Sciatic nerve (tissue), 2 donors: Measurements from ENCODE around the gene SCGB3A1. TPM values are rescaled to one million over a fixed set of nuclear protein-coding genes. Genes with fewer than 3 reads are reported as not detected.
A peak's percentile ranks its signal among the peaks of the same experiment; 100 is the strongest.

ENCODE experiments used
- ATAC-seq: fragments of 200-7000 bp; cut with Tn5 transposase; one replicate; pipeline ENCODE4 v1.9.1; 2020; ENCODE audit warnings: mild to moderate bottlenecking, moderate library complexity
- DNase-seq: peaks from one replicate; pipeline ENCODE4 v3.0.0-alpha.2; 2020; ENCODE audit warnings: low spot score
- intact Hi-C: fragments of 100-400 bp; cut with DNase I; formaldehyde crosslinking; loops from one replicate; pipeline ENCODE4 v1.14.2; 2022
- total RNA-seq: library from RNA; stranded (reverse); fragmentation: NEBNext Ultra II Directional; extraction: Animal tissue kit (Norgen Biotek cat#: 25700); gene quantifications from one replicate; pipeline ENCODE4 v1.2.1, GENCODE V29; 2021
- donor health status: DM: no; HTN: no; CAD: no.
- donor health status: DM: no; HTN: no; CAD: no.

The SCGB3A1 gene
- not detected for total RNA-seq

GRCh38 chr5:180591311-180591887 is at the start of gene SCGB3A1:
Gene SCGB3A1 (minus strand): TSS chr5:180591499. CDS start chr5:180591462, 37 bp downstream.
- ATAC-seq (no peak), DNase-seq (peak; percentile 54)
- intact Hi-C loops = no loop called here

- ATAC-seq = no peak
- intact Hi-C loops = no loop called here
- no peak for DNase-seq
Observed at GRCh38 chr5:180640611-180640860, 49.2 kb upstream of the SCGB3A1 start.

GRCh38 chr5:180639741-180640610 is 48.7 kb upstream of the SCGB3A1 start:
- intact Hi-C loops = no loop called here
- DNase-seq (peak; percentile 45), ATAC-seq (no peak)

GRCh38 chr5:180639287-180639686 is 48.0 kb upstream of the SCGB3A1 start:
- intact Hi-C loops = no loop called here
- no peak for ATAC-seq

GRCh38 chr5:180637962-180638680 is 46.8 kb upstream of the SCGB3A1 start:
- intact Hi-C loops = no loop called here
- ATAC-seq (no peak), DNase-seq (peak; percentile 40)

More at GRCh38 chr5:180639287-180639686, 48.0 kb upstream of the SCGB3A1 start:
- DNase-seq = no peak

- DNase-seq (no peak), ATAC-seq (no peak)
- intact Hi-C loops = no loop called here
Observed at GRCh38 chr5:180636403-180637075, 45.2 kb upstream of the SCGB3A1 start.

- DNase-seq (no peak), ATAC-seq (no peak)
- intact Hi-C loops = no loop called here
Observed at GRCh38 chr5:180636016-180636402, 44.7 kb upstream of the SCGB3A1 start.

GRCh38 chr5:180633283-180634177 is 42.2 kb upstream of the SCGB3A1 start:
- ATAC-seq = no peak
- DNase-seq = no peak
- intact Hi-C loops = no loop called here

GRCh38 chr5:180632768-180633167 is 41.5 kb upstream of the SCGB3A1 start:
- DNase-seq (no peak), ATAC-seq (no peak)
- intact Hi-C loops = no loop called here

- DNase-seq (no peak), ATAC-seq (no peak)
- intact Hi-C loops = no loop called here
Observed at GRCh38 chr5:180631549-180632383, 40.5 kb upstream of the SCGB3A1 start.

GRCh38 chr5:180630426-180630825 is 39.1 kb upstream of the SCGB3A1 start:
- peak; percentile 14 for ATAC-seq
- no peak for DNase-seq
- intact Hi-C loops = no loop called here

GRCh38 chr5:180629831-180630382 is 38.6 kb upstream of the SCGB3A1 start:
- ATAC-seq (no peak), DNase-seq (no peak)
- intact Hi-C loops = no loop called here

- ATAC-seq (no peak), DNase-seq (no peak)
- intact Hi-C loops = no loop called here
Observed at GRCh38 chr5:180628827-180629750, 37.8 kb upstream of the SCGB3A1 start.

GRCh38 chr5:180628211-180628610 is 36.9 kb upstream of the SCGB3A1 start:
- ATAC-seq = no peak
- no peak for DNase-seq
- intact Hi-C loops = no loop called here

GRCh38 chr5:180627386-180628120 is 36.3 kb upstream of the SCGB3A1 start:
- DNase-seq (no peak), ATAC-seq (no peak)
- intact Hi-C loops = no loop called here
